Peyer's patch (tissue), 4 donors: ENCODE data around the gene PCDH1.

Source experiments
- CTCF ChIP-seq, 6 experiments: fragments of 450-650 bp in 4 of 6; fragments of 200-600 bp in 2 of 6; sonication (generic) in 1 of 6; IDR thresholded peaks; one replicate each; pipeline ENCODE4 v1.5.1; 2017 to 2019; ENCODE audit warnings: antibody characterized with exemption in 6 of 6, mild to moderate bottlenecking in 3 of 6, moderate library complexity in 1 of 6
- POLR2A ChIP-seq, 2 donors: fragments of 450-650 bp; IDR thresholded peaks; one replicate each; pipeline ENCODE4 v1.5.1; 2017; ENCODE audit warnings: antibody characterized with exemption in 2 of 2, mild to moderate bottlenecking in 2 of 2, moderate library complexity in 2 of 2

GRCh38 chr5:141875795-141876627 lies 2.2 kb downstream of the PCDH1 start:
- TF ChIP-seq CTCF (IDR thresholded peaks at IDR 0.05) (peak in 3 of 6 experiments; percentile 0 to 17 (median 9)), POLR2A (IDR thresholded peaks at IDR 0.05) (peak; percentile 93 to 95)
